Measurements from ENCODE around the gene SMIM41.

Gene SMIM41

GRCh38 chr12:52144512-52145227 lies 65.2 kb downstream of the SMIM41 start:
- TF ChIP-seq FOXP2 (optimal IDR thresholded peaks at IDR 0.05; ENCODE audit: borderline replicate concordance, extremely low read depth, extremely low read length, insufficient read depth) (no peak), SIN3A (IDR thresholded peaks at IDR 0.05; ENCODE audit: borderline replicate concordance, insufficient read depth, low read length) (no peak), REST (IDR thresholded peaks at IDR 0.05; ENCODE audit: insufficient read depth in 1 of 2, low read depth in 2 of 2, low read length in 2 of 2) (no peak), POLR2AphosphoS5 (IDR thresholded peaks at IDR 0.05; ENCODE audit: low read depth, low read length) (no peak), TAF1 (IDR thresholded peaks at IDR 0.05; ENCODE audit: borderline replicate concordance, insufficient read depth, low read length) (no peak)

GRCh38 chr12:52145228-52146088 lies 66.0 kb downstream of the SMIM41 start:
- TF ChIP-seq REST (IDR thresholded peaks at IDR 0.05; ENCODE audit: insufficient read depth in 1 of 2, low read depth in 2 of 2, low read length in 2 of 2) (no peak), FOXP2 (optimal IDR thresholded peaks at IDR 0.05; ENCODE audit: borderline replicate concordance, extremely low read depth, extremely low read length, insufficient read depth) (no peak), SIN3A (IDR thresholded peaks at IDR 0.05; ENCODE audit: borderline replicate concordance, insufficient read depth, low read length) (no peak), POLR2AphosphoS5 (IDR thresholded peaks at IDR 0.05; ENCODE audit: low read depth, low read length) (no peak), TAF1 (IDR thresholded peaks at IDR 0.05; ENCODE audit: borderline replicate concordance, insufficient read depth, low read length) (no peak)

- TF ChIP-seq REST (IDR thresholded peaks at IDR 0.05; ENCODE audit: insufficient read depth in 1 of 2, low read depth in 2 of 2, low read length in 2 of 2) (no peak), SIN3A (IDR thresholded peaks at IDR 0.05; ENCODE audit: borderline replicate concordance, insufficient read depth, low read length) (no peak), TAF1 (IDR thresholded peaks at IDR 0.05; ENCODE audit: borderline replicate concordance, insufficient read depth, low read length) (no peak)
Measured at GRCh38 chr12:52146089-52146821, 66.8 kb downstream of the SMIM41 start.

GRCh38 chr12:52146822-52147366 lies 67.4 kb downstream of the SMIM41 start:
- TF ChIP-seq REST (IDR thresholded peaks at IDR 0.05; ENCODE audit: insufficient read depth in 1 of 2, low read depth in 2 of 2, low read length in 2 of 2) (no peak), TAF1 (IDR thresholded peaks at IDR 0.05; ENCODE audit: borderline replicate concordance, insufficient read depth, low read length) (no peak), FOXP2 (optimal IDR thresholded peaks at IDR 0.05; ENCODE audit: borderline replicate concordance, extremely low read depth, extremely low read length, insufficient read depth) (no peak), POLR2AphosphoS5 (IDR thresholded peaks at IDR 0.05; ENCODE audit: low read depth, low read length) (no peak), SIN3A (IDR thresholded peaks at IDR 0.05; ENCODE audit: borderline replicate concordance, insufficient read depth, low read length) (no peak)

Measured in PFSK-1 (cell line).